GM18511 (cell line): Measurements from ENCODE around the gene ZNF385B.
A peak's percentile ranks its signal among the peaks of the same experiment; 100 is the strongest.

Source experiments
- ATAC-seq: cut with Tn5 transposase; IDR thresholded peaks from one replicate; pipeline ENCODE4 v1.9.1; 2021; ENCODE audit warnings: mild to moderate bottlenecking, moderate library complexity; ENCODE audit not compliant: unreplicated experiment

Gene ZNF385B

DNA sequence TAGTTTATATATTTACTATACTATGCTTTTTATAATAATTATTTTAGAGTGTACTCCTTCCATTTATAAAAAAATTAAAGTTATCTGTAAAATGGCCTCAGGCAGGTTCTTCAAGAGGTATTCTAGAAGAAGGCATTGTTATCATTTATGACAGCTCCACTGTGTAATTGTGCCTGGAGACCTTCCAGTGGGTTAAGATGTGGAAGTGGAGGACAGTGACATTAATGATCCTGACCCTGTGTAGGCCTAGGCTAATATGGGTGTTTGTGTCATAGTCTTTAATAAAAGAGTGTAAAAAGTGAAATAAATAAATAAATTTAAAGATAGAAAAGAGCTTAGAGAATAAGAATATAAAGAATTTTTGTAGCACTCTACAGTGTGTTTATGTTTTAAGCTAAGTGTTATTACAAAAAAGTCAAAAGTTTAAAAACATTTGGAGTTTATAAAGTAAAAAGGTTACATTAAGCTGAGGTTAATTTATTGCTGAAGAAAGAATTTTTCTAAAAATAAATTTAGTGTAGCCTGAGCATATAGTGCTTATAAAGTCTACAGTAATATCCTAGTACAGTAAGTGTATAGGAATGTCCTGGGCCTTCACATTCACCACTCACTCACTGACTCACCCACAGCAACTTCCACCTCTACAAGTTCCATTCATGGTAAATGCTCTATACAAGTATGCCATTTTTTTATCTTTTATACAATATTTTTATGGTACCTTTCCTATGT is 406.8 kb downstream of the ZNF385B start:
- no peak for ATAC-seq

DNA sequence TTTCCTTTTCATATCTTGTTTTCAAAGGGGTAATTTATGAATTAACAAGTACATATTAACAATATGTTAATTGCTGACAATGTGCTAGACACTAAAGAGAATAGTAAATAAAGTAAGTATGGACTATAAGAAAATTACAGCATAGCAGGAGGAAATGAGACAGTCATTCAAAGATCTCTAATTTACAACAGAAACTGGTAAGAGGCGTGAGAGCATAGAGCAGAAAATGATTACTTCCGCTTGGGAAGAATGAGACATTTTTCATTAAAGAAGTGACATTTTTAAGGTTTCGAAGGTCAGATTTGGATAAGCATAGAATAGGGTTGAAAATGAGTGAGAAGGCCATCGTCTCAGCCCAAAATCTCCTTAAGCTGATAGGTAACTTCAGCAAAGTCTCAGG is 412.4 kb downstream of the ZNF385B start:
- ATAC-seq = peak; percentile 92

DNA sequence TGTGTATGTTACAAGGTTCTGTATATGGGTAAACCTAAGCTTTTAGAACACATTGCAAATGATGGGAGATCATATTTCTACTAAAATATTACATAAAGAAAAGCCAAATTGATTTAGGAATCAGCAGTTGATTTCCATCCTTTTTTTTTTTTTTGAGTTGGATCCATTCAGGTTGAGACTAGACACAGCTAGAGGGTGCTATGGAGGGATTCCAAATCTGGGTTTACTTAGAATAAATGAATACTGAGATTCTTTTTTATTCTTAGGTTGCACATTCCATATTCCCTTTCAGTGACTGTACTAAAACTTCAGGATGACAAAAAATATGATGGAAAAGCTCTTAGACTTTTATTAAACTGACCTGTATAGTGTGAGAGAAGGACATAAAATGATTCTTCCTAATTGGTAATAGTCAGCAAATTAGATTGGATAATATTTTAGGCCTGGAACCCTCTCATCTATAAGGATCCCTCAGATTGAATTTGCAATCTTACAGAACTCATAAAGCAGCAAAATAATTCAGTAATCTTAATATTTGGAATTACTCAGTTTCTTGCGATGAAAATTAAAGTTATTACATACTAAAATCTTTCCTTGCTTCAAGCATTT is 413.5 kb downstream of the ZNF385B start:
- ATAC-seq = no peak

DNA sequence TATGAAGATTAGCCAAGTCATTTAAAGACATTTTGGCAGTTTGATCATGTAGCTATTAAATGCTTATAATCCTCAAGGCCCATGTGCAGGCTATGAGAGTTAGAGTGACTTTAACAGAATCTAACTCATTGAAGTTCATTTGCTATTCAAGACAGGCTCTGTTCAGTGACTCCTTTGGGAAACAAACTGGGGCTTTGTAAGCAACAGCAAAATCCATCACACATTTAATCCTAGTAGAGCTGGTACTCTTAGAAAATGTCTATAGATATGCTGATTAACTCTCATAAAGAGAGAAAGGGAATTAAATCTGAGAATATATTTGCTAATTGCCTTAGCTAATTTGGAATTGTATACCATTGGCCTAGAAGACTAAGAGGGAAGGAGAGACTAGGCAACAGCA is 414.0 kb downstream of the ZNF385B start:
- ATAC-seq = no peak

DNA sequence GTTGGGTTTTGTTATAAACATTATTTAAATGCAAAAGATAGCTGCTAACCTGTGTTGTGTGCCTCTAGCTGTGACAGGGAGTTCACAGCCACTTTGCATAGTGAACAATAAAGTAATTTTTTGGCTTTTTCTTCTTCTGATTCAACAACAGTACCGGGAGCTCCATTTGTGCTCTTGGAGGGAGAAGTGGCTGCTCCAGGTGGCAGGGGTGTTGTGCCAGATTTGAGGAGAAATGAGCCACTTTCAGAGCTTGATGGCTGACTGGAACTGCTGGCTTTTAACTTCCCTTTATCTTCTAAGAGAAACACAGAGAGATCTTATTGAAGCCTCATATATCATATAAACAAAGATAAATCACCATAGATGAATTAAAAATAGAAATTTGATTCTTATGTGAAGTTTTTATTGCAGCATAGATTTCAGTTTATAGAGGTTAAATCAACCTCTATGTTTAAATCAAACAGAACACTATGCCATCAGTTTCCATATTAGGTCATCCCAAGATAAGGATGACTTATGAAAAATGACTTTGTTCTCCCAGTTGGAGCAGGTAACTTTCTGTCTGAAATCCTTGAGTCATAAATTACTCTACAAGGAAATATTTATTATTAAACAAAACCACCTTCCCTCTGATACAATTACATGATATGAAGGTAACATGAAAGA is 414.8 kb downstream of the ZNF385B start:
- ATAC-seq = no peak

DNA sequence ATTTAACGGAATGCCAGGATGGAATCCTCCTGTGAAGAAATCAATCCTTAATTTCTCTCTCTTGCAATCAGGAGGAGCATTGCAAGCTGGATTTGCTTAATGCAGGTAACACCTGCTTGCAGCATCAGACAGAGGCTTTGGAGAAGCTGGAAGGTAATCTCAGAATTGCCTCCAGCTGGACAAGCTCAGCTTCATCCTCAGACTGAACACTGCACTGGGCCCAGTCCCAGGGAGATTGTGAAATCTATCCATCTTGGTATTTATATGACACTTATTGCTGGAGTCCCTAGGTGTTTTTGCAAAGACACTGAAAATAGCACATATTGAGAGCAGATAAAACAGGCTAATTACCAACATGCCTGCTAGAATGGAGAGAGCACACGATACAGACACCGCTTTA is 417.4 kb downstream of the ZNF385B start:
- ATAC-seq = no peak

DNA sequence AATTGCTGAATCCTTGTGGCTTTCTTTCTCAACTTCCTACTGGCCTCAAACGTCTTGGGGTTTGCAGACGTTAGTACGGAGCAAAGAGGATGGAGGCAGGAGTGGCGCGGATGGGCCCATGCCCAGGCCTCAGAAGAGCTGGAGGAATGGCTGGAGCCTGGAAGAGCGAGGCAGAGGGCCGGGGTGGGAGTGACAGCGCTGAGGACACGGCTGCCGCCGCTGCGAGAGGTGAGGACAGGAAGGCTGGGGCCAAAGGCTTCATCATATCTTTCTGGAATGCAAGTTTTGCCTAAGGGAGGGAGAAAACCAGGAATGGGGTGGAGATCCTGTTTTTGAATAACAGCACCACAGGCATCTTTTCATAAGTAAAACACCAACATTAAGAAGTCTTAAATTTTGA is 418.2 kb downstream of the ZNF385B start:
- ATAC-seq = no peak

DNA sequence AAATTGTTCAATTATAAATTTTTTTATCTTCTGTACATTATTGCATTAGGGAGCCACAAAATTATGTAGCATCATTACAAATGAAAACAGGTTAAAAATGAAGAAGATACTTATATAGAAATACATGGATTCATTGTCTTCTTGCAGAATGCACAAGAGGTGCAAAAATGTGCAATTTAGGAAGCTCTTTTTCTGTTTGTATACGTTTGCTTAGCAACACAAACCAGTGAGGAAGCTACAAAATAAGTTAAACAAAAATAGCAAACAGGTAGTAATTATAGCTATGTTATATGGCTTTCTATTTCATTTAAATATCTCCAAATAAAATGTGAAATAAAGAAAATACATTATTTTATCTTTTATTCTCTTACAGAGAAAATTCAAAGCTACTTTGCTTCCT is 419.2 kb downstream of the ZNF385B start:
- no peak for ATAC-seq

DNA sequence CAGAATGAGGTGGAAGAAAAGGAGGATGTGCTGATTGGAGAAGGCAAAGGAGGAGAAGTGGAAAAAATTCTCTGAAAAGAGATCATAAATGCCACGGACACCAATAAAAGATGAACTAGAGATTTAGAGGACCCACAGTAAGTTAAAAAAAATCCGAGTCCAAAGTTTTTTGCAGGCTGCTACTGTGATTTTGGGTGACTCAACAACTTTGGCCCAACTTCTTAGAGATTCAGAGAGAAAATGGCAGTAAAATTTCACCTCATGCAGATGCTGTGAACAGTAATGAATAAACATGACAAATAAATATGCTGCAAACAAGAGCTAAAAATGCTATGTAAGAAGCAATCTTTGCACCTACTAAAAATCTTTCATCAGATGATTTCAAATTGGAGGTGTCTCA is 419.9 kb downstream of the ZNF385B start:
- ATAC-seq = no peak

DNA sequence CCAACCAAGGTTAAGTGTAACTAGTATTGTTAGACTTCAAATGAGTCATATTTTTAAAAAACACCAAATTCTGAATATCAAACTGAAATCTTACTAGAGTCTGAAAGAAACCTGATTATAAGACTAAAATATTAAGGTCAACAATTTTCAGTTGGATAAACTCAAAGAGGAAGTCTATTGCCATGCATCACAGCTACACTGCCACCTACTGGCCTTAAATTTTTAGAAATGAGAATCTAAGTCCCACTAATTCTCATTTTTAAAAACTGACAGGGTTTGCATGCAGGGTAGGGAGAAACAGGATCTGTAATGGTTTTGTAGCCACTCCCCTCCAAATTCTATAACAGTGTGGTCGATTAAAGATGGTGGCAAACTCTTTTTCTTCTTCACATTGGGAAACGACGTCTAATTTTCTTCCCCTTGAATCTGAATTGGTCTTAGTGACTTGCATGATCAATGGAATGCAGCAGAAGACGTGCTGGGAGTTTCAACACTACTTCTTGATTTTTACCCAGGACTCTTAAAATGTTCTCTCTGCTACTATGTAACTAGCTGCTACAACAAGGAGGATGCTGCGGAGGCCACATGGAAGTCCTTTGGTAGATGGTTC is 420.7 kb downstream of the ZNF385B start:
- ATAC-seq = peak; percentile 75

DNA sequence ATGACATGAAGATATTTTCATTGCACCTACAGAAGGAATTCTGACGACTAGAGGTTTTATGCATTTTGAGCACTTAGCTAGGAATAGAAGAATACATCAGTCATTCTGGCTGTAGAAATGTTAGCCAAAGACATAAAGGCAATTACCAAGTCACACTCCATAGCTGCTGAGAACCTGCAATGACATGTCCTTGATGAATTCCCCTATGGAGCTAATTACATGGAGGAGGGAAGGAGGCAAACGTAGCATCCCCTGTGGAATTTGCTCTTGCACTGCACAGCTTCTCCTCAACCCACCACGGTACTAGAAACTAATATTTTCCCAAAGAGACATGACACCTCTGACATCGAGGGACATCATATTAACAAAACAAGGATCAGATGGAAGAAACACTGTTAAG is 422.8 kb downstream of the ZNF385B start:
- no peak for ATAC-seq

DNA sequence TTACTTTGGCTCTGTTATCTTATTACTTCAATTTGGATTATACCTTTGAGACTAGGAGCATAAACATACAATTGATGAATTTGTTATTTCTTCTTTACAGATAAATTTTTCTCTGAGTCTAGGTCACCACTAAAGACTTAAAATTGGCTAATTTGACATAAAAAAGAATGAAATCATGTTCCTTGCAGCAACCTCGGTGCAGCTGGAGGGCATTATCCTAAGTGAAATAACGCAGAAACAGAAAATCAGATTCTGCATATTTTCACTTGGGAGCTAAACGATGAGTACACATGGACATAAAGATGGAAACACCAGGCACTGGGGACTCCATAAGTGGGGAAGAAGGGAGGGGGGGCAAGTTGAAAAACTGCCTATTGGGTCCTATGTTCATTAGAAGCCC is 424.0 kb downstream of the ZNF385B start:
- ATAC-seq = no peak

DNA sequence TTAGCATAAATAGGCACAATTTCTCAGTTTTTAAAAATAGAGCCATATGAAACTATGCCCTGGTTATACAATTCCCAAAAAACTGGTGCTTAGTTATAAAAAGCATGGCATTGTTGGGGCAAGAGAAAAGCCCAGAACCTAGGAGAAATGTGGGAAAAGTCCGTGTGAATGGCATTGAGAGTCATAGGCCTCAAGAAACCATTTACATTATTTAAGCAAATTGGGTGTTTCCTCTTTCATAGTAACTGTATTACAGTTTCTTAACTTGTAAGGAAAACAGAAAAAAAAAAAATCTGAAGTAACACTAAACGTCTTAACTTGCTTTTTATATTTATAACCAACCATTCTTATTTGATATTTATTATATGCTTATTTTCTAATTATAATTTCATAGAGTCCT is 425.8 kb downstream of the ZNF385B start:
- ATAC-seq = no peak

DNA sequence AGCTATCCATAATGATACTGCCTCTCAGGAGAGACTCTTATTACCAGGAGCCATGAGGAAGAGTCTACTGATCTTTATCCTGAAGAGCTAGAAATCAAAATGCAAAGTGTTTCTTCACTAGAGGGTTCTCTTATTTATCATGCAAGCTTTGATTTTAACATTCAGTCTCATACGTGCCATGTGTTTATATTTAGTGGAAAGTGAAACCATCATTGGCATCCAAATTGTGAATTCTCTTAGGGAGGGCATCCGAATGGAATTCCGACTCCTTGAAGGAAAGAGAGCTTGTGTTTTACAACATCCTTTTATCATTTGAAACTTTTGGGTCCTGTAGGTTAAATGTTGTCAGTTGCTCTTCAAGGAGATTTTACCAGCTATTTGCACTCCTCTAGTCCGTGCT is 426.4 kb downstream of the ZNF385B start:
- no peak for ATAC-seq

DNA sequence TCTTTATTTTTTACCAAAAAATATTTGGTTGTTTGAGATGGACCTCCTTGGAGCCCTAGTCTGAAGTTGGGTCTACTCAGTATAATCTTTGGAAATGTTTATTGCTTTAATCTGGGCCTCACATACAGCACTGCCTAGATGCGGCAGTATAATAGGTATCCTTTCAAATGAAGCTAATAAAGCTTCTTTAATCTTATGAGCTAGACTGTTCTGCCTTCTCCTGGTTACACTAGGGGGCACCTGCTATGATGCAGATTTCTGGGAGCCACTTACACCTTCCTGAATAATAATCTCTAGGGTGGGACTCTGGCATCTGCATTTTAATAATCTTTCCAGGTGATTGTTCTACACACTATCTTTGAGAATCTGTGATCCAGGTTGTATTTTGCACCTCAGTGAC is 427.1 kb downstream of the ZNF385B start:
- ATAC-seq = no peak

DNA sequence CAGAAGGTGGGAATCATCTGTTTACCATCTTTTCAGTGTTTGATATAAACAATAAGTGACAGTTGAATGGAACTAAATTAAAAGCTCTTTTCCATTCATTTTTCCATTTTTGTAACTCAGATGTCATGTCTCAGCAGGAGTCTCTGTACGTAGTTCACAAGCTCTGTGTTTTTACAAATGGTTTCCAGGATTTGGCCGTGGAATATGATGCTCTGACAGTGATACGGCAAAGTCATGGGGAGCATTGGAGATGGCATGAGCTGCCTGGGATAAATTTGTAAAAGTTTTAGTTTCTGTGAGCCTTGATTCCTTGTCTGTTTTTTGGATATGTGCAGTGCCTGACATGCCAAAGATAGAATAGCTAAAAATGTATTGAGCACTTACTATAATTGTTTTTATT is 428.7 kb downstream of the ZNF385B start:
- no peak for ATAC-seq

DNA sequence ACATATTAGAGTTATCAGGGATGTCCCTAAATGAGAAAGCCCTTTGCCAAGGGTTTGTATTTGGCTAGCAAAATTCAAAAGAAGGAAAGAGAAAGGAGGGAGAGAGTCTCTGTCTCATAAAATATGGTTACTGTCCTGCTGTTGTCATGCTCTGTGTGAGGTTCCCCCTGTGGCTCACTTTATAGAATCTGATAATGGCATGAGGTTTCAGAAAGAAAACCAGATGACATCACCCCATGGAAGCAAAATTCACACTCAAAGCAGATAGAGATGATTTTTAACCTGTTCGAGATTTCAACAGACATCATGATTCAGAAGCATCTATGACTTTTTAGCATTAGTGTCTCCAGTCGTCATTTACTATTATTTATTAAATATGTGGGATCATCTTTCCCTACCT is 431.8 kb downstream of the ZNF385B start:
- ATAC-seq = no peak

DNA sequence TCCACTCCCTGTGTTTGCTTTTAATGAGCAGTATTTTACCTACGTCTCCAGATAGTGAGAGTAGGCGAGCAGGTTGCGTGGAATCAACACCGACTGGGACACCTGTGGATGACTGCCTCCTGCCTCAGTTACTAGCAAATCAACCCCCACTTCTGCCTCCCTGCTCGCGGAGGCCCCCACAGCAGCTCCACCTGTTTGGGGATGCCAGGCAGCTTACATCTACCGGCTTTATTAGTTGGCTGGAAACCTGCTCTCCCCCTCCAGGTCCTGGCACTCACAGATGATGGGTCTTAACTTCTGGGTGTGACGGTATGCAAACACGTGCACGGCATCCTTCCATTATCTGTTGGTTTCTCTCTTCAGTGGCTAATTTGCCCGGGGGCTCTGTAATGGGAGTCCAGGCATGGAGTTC is 432.3 kb downstream of the ZNF385B start:
- ATAC-seq = no peak

DNA sequence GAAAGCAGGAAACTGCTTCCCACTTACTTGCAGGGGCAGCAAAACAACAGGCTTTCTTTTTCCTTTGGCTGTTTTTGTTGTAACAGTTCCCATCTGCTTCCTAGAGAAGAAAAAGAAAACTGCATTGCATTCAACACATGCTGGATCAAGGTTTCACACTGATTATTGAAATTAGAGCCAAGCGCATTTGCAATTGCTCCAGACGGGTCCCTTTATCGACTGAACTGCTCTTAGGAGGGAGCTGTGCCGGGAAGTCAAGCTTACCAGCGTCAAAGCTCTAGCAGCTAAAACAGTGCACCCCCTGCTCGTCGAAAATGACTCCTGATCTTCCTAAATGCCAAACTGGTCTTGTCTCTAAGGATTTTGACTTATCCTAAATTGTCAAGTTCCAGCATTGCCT is 432.8 kb downstream of the ZNF385B start:
- ATAC-seq = no peak

DNA sequence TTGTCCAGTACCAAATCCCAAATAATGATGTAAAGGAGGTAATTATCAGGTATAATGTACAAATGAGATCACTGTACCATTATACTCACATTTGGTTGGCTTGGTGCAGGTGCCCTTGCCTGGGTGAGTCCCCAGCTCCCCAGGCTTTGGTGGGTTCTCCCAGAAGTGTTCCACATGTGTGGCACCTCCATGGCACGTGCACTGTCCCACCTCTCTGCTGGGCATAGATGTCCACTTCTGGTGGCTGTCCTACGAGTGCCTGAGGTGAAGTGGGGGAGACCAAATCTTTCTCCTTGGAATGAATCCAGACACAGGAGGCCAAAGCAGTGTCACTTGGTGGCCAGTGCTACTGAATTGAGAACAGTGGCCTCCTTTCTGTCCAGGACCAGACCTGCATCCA is 434.3 kb downstream of the ZNF385B start:
- no peak for ATAC-seq

DNA sequence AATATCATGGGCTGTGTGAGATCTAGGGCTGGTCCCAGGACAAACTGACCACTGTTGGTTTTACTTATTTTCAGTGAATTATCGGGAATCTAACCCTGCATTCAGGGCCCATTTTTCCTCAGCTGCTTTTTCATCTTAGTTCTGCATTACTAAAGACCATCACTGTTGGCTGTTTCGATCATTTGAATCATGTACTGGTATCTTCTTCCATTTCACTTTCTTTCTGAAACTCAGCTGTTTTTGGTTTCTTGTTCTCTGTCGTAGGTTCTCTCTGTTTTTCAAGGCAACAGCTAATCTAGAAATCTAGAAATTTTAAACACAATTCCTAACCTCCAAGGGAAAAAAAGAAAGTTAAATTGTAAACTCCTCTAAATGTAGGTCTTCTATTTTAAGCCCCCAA is 436.8 kb downstream of the ZNF385B start:
- ATAC-seq = no peak

DNA sequence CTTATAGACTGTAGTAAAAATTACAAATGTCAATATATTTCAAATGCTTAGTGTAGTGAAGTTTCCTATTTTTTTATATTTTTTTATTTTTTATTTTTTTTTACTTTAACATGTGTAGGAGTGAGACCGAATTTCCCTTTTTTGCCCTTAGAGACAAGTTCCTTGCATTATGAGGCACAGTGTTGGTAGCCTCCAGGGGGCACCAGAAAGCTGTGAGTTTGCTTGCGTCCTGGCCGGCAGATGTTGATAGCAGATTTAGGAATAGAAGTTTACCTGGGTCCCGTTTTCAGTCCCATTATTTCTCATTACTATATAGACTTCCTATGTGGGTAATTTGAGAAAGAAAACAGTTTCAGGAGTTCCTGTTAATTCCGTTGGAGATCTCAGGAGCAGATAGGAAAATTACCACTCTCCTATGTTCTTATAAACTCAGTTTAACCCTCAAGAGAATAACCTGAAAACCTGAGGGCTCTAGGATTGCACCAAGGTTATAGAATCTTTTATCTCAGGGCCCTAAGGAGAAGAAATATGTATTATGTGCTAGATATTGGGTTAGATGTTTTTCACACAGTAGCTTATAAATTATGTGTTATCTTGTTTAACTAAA is 439.3 kb downstream of the ZNF385B start:
- ATAC-seq = peak; percentile 84
